Dermis microvascular lymphatic vessel endothelial cell (primary cell): ENCODE results near the gene DACT3. TPM values are rescaled to one million over a fixed set of nuclear protein-coding genes. Genes with fewer than 3 reads are reported as not detected.

Experiments used
- DNase-seq, 2 donors: peaks; one replicate each; pipeline versions ENCODE4 v3.0.0 to v3.0.0-alpha.2; 2010; ENCODE audit warnings: low read depth in 2 of 2
- total RNA-seq: library from RNA; depleted of rRNA; stranded (reverse); fragments of >200 nt; gene quantifications from 2 replicates; pipeline ENCODE4 v1.2.1, GENCODE V29; 2014

The DACT3 gene
- total RNA-seq, 1 donor from 2014 or later = under 0.01 TPM

GRCh38 chr19:46665072-46665471 lies 4.1 kb upstream of the DACT3 start:
- DNase-seq = no peak

DNA sequence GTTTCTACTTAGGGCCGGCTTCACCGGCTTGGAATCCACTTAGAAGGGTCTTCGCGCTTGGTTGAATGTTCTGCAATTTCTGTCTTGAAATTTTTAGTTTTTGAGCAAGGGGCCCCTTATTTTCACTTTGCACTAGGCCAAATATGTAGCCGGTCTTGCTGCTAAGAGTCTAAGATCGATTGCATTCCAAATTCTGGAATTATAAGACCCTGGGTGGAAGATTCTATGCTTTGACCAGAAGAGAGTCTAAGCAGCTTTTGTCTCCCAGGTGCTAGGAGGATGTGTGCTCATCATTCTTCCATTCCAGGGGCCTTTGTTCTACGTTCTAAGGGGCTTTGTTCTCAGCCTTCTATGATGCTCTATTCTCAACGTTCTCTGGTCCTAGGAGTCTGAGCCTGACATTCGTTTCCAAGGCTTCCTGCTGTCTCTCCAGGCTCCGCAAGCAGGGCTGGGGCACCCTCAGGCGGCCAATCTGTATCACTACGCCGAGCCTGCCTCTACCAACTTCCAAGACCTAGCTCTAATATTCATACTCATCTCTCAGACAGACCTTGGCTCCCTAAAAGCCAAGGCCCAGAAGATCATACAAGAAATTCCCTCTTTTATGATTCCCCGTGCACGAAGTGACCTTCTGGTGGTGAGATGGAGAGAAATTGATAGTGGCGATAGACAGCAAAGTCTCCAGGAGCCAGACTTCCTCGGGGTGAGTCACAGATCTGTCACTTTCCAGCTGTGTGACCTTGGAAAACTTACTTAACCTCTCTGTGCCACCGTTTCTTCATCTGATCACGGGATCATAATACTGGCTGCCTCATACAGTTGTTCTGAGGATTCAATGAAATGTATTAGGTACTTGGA lies 982 bp upstream of the DACT3 start:
- DNase-seq = peak; percentile 69 to 89

GRCh38 chr19:46660551-46661019 lies 397 bp downstream of the DACT3 start:
- no peak for DNase-seq

- DNase-seq = no peak
Measured at GRCh38 chr19:46660008-46660517, 919 bp downstream of the DACT3 start.

DNA sequence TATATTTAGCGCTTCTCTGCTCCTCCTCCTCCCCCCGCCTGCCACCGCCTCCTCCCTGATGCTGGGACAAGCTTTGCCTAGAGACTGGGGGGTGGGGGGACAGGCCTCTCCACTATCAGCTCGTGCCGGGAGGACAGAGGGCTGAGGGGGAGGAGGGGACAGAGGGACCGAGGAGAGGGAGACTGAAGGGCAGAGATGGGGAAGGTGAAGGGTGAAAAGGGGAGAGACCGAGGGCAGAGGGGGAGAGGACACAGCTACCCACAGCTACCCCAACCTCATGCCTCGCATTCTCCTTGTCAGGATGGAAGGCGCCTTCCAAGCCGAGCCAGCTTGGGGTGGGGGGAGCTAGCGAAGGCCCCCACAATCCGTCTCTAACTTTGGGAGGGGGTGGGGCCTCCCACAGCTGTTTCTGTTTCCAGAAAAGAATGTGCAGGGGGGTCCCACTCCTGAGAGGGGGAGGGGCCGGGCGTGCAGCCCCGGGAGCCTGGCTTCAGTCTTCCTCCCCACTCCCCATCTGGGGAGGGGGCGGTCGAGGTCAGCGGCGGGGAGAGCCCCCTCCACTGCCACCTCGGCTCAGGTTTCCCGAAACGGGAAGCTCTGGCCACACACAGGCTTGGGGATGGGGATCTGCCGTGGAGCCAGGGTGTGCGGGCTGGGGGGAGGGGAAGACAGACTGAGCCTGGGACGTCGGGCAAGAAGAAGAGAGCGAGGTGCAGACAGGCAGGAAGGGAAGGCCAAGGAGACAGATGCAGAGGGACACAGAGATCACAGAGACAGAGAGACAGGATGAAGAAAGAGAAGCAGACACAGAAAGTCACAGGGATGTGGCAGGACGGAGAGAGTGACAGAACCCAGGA lies 1.6 kb downstream of the DACT3 start:
- DNase-seq = no peak

GRCh38 chr19:46656541-46656940 lies 4.4 kb downstream of the DACT3 start:
- no peak for DNase-seq

- DNase-seq = no peak
Measured at GRCh38 chr19:46654621-46655152, 6.3 kb downstream of the DACT3 start.

DNA sequence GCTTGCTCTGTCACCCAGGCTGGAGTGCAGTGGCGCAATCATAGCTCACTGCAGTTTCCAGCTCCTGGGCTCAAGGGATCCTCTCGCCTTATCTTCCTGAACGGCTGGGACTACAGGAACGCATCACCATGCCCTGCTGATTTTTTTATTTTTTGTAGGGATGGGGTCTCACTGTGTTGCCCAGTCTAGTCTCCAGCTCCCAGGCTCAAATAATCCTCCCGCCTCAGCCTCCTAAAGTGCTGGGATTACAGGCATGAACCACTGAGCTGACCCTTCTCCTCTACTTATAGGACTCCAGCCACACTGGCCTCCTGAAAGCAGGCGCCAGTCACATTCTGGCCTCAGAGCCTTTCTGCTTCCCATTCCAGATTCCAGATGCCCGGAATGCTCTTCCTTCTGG lies 10.5 kb downstream of the DACT3 start:
- no peak for DNase-seq

GRCh38 chr19:46648961-46649960 lies 11.7 kb downstream of the DACT3 start:
- no peak for DNase-seq

GRCh38 chr19:46648060-46648960 lies 12.7 kb downstream of the DACT3 start:
- DNase-seq = no peak

- DNase-seq = no peak
Measured at GRCh38 chr19:46646402-46646801, 14.6 kb downstream of the DACT3 start.

- DNase-seq = no peak
Measured at GRCh38 chr19:46644720-46645119, 16.3 kb downstream of the DACT3 start.

- no peak for DNase-seq
Measured at GRCh38 chr19:46640656-46641055, 20.3 kb downstream of the DACT3 start.

DNA sequence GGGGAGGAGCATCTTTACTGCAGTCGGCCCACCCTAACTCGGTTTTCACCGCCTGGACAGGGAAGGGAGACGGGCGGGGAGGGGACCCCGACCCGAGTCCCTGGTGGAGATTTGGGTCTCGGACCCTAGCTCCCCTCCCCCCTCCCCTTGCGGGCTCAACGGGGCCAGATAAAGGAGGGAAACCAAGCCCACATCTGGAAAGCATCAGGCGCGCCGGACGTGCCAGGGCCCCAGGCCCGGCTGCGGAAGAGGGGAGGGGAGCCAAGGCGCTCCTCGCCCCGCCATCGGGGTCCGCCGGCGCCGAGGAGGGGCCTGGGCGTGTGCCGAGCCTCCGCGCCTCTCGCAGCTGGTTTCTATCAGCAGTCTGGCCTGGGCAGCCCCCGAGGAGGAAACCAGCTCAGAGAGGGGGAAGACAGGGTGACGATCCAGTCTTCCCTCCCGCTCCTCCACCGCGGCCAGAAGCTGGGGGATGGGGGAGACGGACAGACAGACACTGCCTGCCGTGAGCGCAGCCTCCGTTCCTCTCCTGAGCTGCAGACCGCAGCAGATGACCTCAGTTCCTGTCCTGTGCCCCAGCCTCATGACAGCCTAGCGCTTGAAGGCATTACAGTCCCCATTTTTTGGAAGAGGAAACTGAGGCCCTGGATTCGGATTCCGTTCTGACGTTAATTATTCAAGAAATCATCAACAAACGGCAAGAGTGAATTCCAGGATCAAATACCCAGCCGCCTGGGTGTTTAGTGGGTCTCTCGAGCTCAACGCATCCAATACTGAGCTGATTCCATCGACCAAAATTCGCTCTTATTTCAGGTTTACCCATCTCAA lies 21.4 kb downstream of the DACT3 start:
- DNase-seq = peak in 1 of 2 donors; percentile 19

GRCh38 chr19:46637224-46637623 lies 23.8 kb downstream of the DACT3 start:
- DNase-seq = no peak

GRCh38 chr19:46635920-46636761 lies 24.8 kb downstream of the DACT3 start, which contains the start of gene GNG8:
GNG8 (minus strand) TSS chr19:46636202; CDS start chr19:46634682, 1,520 bp downstream.
- no peak for DNase-seq

- no peak for DNase-seq
Measured at GRCh38 chr19:46634656-46635218, 26.2 kb downstream of the DACT3 start.
